HG03097 (cell line): ENCODE results near the gene CCDC172.
"Not testable (repeated sequence)": the region's sequence is repeated elsewhere in the genome, so short reads cannot be mapped to it uniquely, and the experiment has no call there.

Experiments
- ATAC-seq: cut with Tn5 transposase; IDR thresholded peaks from one replicate; pipeline ENCODE4 v1.9.1; 2021; ENCODE audit not compliant: unreplicated experiment, low FRiP score

CCDC172 gene

DNA sequence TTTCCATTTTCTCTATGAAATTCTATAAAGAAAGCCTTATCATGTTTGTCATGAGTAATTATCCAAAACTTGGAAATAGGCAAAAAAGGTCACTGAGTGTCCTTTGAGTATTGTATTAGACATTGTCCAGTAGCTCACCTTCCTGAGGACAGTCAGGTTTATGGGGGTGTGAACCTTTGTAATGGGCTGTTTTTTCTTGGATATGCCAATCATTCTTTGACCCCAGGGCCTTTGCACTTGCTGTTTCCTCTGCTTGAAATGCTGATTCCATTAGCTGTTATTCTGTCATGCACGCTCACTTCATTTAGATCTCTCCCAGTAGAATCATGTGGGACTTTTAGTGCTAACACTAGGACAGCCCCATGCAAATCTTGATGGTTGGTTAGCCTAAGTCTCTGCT lies 4.9 kb downstream of the CCDC172 start:
- ATAC-seq: no peak

DNA sequence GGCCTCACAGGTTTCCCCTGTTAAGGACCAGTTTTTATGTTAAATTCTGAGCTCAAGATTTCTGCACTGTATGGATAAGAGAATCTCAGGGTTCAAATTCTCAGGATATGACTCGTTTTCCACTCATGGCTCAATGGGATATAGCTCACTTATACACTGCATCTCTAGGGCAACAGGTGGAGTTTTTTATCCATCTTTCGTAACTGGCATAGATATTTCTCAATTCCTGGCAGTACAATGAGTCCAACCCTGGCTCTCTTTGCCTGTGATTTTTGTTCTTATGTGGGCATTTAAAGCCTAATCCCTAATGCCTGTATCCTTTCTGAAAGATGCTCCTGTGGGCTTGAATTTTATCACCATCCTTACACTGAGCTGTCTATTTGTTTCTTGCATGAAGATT lies 7.6 kb downstream of the CCDC172 start:
- no peak for ATAC-seq

DNA sequence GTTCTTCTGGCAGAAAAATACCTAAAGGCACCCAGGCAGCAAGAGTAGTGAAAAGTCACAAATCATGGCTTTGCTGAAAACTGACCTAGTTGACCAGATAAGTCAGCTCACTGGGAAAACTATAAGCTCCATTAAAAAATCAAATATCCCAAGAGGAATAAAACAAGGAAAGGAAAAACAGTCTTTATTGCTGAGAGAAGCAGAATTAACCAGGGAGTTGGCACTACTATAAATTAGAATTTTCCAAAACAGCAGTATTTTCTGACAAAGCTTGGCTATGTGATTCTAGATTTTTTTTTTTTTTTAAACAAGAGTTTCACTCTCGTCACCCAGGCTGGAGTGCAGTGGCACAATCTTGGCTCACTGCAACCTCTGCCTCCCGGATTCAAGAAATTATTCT lies 12.6 kb downstream of the CCDC172 start:
- no peak for ATAC-seq

DNA sequence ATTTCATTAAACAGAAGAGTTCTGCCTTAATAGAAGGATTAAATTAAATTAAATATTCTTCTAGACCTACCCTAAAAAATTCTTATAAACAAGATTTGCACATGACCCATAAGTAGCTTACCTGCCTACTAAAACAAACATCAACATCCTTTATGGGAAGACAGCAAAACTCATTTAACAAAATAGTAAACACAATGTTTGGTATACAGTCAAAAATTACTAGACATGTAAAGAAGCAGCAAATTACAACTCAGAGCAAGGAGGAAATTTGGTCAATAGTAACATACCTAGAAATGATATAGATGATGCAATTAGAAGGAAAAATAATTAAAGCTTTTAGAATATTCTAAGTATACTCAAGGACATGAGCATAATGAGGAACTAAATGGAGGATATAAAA lies 27.9 kb downstream of the CCDC172 start:
- no peak for ATAC-seq

DNA sequence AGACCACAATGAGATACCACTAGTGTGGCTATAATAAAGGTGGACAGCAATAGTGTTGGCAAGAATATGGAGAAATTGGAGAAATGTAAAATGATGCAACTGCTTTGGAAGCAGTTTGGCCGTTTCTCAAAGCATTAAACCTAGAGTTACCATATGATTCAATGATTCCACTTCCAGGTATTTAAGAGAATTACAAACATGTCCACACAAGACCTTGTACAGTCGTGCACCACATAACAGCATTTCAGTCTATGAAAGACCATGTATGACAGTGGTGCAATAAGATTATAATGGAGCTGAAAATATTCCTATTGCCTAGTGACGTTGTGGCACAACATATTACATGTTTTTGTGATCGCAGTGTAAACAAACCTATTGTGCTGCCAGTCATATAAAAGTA lies 29.6 kb downstream of the CCDC172 start:
- no peak for ATAC-seq

DNA sequence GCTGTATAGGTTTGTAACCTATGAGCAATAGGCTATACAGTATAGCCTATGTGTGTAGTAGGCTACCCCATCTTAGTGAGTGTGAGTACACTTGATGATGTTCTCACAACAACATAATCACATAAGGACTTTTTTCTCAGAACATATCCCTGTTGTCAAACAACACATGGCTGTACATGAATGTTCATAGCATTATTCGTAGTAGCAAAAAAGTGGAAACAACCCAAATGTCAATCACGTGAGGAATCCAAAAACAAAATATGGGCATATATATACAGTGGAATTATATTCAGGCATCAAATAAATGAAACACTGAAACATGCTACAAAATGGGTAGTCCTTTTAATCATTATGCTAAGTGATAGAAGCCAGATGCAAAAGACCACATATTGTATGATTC lies 31.1 kb downstream of the CCDC172 start:
- no peak for ATAC-seq

DNA sequence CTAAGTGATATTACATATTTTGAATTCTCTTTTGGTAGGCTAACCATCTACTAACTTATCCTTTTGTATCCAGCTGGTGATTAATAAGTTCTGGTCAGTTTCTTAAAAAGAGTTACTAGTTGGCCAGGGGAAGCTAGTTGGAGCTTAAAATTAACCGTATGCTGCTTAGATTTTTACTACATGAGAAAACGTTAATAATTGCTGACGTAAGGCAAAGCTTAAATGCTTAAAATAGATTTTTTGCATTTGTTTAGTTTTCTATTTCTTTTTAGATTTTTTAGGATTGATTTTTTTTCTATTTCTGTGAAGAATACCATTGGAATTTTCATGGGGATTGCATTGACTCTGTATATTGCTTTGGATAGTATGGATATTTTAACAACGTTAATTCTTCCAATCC lies 32.6 kb downstream of the CCDC172 start:
- no peak for ATAC-seq

DNA sequence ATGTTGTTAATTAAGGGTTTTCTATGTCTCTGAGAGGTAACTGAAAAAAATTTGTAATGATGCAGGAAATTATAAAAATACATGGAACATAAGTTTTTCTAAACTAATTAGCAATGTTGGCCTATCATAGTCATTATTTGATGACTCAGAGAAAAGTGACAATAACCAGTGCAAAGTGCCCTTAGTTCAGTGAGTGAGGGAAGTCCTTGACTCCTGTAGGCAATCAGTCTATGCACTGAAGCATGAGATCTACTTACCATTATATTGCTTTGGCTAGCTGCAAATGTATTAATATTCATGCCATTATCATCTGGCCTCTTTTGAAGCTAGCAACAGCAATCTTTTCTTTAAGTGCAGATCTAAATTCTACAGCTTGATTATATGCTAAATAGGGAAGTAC lies 40.6 kb downstream of the CCDC172 start:
- ATAC-seq: no peak

DNA sequence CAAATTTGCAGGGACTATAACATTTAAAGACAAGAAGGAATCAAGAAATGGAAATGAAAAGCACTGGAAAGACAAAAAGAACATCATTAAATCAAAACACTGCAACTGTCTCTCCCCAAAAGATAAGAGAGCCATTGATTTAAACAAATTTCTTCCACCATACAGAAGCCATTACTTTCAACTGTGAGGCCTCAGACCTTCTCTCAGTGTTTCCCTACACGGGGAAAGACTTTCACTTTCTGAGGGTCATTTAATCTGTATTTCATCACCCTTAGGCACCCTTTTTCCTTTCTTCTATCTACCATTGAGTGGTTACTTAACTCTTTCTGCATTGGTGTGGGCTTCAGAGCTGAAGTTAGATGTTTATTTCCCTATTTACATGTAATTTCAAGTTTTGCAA lies 47.5 kb downstream of the CCDC172 start:
- ATAC-seq: no peak

DNA sequence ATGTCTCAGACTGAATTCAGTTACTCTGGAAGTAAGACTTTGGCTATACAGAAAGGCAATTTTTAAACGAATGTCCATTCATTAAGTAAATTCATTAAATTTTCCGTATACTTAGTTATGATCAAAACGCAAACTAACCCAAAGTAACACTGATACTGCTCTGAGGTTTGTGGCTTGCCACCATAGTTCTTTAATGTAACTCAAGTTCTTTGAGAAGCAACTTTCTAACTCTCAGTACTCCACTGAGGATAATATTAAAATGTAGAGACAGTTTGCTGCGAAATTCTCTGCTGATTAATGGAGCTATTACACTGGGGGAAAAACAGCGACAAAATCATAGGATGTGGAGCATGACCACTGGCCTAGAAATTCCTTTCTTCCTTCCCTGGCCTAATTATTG lies 58.0 kb downstream of the CCDC172 start:
- ATAC-seq: no peak

DNA sequence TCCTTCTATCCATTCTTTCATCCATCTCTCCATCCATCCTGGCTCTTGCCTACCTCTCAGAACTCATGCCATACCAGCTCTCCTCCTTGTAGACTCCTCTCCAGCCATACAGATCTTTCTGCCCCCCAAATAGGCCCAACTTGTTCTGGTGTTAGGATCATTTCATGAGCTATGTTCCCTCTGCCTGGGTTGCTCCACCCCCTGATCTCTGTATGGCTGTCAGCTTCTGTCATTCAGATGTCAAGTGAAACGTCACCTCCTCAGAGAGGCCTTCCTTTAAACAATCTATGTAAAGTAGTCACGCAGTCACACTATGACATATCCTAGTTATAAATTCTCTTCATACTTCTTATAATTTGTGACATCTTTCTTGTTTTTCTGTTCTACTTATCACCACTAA lies 61.1 kb downstream of the CCDC172 start:
- ATAC-seq: no peak

DNA sequence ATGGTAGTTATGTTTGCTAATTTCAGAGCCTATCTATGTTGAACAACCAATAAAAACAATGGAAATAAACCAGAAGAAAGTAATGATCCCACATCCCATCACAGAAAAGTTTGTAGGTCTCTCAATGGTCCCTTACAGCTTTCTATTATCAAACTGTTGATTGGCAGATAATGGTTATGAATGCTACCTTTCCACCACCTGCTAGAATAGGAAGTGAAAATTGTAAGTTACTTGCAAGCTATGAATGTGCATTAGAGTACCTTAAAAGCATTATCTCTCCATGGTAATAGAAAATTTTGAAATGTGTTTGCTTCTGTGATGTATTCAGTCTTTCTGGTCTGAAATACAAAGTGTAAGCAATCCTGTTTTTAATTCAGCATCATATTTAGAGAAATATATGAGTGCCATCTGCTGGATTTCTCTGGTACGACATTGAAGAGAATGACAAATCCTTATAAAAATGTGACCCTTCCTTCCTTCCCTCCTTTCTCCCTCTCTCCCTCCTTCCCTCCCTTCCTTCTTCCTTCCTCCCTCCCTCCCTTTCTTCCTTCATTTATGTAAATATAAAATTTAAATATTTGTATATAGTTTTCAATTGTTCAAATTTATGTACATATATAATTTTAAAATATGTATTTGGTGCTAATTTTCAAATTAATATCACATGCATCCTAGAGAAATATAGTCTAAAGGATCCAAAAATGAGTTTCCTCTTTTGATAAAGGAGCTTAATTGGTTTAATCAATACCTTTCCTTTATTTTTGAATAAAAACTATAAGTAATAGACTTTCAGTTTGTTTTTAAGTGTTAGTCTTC lies 62.0 kb downstream of the CCDC172 start:
- no peak for ATAC-seq

DNA sequence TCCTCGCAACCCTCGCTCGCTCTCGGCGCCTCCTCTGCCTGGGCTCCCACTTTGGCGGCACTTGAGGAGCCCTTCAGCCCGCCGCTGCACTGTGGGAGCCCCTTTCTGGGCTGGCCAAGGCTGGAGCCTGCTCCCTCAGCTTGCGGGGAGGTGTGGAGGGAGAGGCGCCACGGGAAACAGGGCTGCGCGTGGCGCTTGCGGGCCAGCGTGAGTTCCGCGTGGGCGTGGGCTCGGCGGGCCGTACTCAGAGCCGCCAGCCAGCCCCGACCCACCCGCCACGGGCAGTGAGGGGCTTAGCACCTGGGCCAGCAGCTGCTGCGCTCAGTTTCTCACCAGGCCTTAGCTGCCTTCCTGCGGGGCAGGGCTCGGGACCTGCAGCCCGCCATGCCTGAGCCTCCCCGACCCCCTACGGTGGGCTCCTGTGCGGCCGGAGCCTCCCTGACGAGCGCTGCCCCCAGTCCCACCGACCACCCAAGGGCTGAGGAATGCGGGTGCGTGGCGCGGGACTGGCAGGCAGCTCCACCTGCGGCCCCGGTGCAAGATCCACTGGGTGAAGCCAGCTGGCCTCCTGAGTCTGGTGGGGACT lies 69.1 kb downstream of the CCDC172 start:
- ATAC-seq: not testable (repeated sequence)

DNA sequence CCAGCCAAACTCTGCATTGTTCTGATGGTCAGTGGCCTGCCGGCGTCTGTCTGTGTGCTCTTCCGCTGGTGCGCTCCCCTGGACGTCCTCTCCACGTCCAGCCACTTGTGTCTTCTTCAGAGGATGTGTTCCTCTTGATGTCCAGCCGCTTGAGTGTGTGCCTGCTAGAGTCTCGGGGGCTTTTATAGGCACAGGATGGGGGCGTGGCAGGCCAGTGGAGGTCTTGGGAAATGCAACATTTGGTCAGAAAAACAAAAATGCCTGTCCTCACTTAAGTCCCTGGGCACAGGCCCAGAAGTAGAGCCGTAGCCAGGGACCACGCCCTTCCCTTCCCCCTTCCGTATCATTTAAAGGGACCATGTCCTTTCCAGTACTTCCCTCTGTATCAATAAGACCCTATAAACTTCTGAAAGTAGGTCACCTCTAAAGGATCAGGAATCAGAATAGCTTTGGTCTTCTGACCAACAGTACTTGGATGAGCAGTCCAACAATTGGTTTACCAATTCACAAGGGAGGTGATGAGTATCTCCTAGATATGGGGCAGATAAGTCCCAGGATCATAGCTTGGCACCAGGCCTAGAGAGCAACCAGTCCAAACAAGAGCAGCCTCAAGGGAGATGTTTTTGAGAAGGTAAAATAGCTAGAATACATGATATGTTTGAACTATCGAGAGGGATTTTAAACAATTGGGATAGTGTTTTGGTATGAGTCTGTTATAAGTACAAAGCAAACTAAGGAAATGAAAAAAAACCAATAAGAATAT lies 71.2 kb downstream of the CCDC172 start:
- no peak for ATAC-seq

DNA sequence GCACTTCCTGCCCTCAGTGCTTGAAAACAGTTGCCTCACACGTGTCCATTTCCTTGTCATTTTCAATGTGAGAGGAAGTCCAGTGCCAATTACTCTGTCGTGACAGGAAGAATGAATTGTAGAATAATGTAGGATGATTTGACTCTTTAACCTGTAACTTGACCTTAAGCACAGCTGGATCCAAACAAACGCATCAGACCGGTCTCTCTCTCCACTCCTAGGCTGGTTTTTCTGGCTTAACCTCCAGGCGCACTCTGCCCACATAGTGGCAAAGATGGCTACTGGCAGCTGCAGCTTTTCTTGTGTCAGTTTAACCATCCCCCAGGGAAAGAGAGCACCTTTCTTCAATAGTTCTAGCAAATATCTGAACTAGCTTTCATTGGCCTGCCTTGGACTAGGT lies 74.0 kb downstream of the CCDC172 start:
- ATAC-seq: no peak

DNA sequence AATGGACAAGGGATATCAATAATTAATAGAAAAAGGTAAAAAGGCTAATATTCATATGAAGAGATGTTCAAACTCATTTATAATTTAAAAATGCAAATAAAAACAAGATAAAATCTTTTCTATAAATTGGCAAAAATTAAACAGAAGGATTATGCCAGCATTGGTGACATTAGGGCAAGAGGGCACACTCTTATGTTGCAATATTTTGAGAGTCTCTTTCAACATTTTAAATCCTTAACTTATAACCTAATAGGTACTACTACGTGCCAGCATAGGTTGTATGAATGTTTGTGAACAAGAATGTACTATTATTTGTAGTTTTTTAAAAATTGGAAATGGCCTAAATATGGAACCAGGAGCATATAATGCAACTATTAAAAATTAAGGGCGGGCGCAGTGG lies 78.6 kb downstream of the CCDC172 start:
- ATAC-seq: no peak

DNA sequence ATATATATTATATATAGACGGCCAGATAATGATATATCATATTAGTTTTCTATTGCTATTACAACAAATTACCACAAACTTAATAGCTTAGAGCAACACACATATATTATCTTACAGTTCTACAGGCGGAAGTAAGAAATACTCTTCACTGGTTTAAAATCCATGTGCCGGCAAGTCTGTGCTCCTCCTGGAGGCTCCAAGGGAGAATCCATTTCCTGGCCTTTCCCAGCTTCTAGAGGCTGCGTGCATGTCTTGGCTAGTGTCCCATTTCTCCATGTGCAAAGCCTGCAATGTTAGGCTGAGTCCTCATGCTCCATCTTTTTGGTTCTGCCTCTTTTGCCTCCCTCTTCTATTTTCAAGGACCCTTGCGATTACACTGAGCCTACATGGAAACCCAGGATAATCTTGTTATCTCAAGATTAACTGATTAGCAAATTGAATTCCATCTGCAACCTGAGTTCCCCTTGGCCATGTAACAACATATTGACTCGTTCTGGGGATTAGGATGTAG lies 79.5 kb downstream of the CCDC172 start:
- no peak for ATAC-seq

DNA sequence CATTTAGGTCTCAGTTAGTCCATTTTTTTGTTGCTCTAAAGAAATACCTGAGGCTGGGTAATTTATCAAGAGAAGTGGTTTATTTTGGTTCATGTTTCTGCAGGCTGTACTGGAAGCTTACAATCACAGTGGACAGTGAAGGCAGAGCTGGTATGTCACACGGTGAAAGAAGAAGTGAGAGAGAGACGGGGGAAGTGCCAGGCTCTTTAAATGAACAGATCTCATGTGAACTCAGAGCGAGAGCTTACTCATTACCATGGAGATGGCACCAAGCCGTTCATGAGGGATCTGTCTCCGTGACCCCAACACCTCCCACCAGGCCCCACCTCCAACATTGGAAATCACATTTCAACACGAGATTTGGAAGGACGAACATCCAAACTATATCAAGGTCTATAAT lies 84.5 kb downstream of the CCDC172 start:
- ATAC-seq: no peak

DNA sequence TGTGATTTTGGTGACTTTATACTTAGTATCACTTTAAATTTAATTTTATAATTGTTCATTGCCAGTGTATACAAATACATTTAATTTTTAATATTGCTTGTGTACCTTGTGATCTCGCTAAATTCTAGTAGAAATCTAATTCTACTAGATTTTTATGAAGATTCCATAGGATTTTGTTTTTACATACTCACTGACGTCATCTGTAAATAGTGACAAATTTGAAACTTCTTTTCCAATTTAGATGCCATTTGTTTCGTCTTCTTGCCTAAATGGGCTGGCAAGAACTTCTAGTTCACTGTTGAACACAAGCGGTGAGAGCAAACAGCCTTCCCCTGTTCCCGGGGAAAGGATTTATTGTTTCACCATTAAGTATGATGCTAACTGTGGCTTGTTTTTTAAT lies 86.1 kb downstream of the CCDC172 start:
- ATAC-seq: no peak

DNA sequence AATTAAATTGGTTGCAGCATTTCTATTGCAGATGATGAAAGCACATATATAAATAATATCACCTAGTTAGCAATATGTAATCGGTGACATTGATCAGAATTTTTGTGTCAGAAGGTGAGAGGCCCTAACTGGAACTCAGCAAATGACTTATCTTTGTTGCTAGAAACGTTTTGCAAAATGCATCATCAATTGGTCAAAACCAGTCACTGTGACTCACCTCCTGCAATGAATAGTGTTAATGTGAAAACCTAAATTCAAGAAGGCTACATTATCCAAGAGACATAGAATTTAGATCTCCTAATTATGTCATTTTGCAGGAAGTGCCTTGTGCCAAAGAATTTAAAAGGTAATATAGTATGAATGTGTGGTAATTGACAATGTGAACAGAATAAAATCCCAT lies 93.6 kb downstream of the CCDC172 start:
- no peak for ATAC-seq

DNA sequence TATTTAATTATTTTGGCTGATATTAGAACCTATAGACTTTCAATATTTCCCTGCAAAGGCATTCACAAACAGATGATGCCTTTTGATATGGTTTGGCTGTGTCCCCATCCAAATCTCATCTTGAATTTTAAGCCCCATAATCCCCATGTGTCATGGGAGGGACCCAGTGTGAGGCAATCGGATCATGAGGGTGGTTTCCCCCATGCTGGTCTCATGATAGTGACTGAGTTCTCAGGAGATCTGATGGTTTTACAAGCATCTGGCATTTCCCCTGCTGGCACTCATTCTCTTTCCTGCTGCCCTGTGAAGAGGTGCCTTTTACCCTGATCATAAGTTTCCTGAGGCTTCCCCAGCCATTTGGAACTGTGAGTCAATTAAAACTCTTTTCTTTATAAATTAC lies 94.1 kb downstream of the CCDC172 start:
- ATAC-seq: no peak

DNA sequence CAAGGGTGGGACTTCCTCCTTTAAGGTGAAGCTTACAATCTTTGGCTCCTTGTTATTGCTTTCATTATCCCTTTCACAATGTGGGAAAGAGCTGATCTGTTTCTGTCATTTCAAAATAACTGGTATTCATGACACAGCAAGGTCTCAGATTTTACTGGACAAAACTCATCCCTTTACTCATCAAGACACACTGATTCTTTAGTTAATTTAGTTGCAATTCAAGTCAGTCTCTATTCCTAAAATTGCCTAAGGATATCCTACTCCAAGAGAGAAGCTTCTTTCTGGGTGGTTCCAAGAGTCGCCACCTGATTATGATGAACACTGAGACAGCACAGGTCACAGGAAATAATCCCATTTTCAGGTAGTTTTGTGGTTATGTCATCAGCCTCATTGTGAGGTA lies 97.6 kb downstream of the CCDC172 start:
- ATAC-seq: no peak
